Hindlimb muscle (tissue), 1 donor: ENCODE measurements around the gene TP53TG3C. TPM values are rescaled to one million over a fixed set of nuclear protein-coding genes. Genes with fewer than 3 reads are reported as not detected.
"Not testable (repeated sequence)": the region's sequence is repeated elsewhere in the genome, so short reads cannot be mapped to it uniquely, and the experiment has no call there.

Experiments used
- DNase-seq: peaks from one replicate; pipeline ENCODE4 v3.0.0-alpha.2; 2013
- polyA plus RNA-seq: library from polyadenylated mRNA; unstranded; fragments of 120-200 nt; gene quantifications from one replicate; pipeline ENCODE4 v1.2.1, GENCODE V29; 2013; ENCODE audit not compliant: insufficient read length

TP53TG3C gene, protein sequence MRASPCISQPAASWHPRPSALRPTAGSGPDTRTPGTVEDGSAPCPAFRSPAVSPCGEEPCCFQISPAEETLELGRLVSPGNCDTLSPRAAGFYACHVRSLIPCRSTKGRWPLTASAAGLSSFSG
- polyA plus RNA-seq: not detected

DNA sequence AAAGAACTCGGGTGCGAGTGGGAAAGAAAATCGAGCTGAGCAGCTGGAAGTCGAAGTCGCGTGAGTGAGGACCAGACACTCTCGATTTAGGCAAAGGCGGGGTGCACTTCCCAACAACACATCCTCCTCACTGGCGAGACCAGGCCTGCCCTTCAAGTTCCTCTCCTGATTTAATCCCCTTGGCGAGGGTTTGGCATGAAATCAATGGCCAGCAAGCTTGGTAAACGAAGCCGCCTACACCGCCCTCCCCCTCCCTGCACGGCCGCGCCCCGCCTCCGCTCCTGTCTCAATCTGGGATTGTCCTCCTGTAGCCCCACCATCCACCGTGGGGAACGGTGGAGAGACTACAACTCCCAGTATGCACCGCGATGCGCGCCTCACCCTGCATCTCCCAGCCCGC is at the start of gene TP53TG3C:
Gene TP53TG3C, plus strand, starts transcription at position 301 of the 400 bp plus-strand sequence. Its CDS starts 68 bp downstream, at position 369.
- not testable (repeated sequence) for DNase-seq

Other genes starting within 250 kb of the TP53TG3C start
- gene TP53TG3E, start 110.1 kb downstream of the TP53TG3C start, polyA plus RNA-seq: 0.09 TPM
- not detected for gene TP53TG3B, start 166.6 kb downstream of the TP53TG3C start, polyA plus RNA-seq